KG1 (cell line): Measurements from ENCODE around the gene BIK.
A peak's percentile ranks its signal among the peaks of the same experiment; 100 is the strongest.
"Not testable (repeated sequence)": the region's sequence is repeated elsewhere in the genome, so short reads cannot be mapped to it uniquely, and the experiment has no call there.

Source experiments
- DNase-seq: peaks from one replicate; lab custom pipeline; 2025; lab: John Stamatoyannopoulos, UW

The BIK gene

GRCh38 chr22:43136255-43136654 lies 25.7 kb downstream of the BIK start:
- no peak for DNase-seq

DNA sequence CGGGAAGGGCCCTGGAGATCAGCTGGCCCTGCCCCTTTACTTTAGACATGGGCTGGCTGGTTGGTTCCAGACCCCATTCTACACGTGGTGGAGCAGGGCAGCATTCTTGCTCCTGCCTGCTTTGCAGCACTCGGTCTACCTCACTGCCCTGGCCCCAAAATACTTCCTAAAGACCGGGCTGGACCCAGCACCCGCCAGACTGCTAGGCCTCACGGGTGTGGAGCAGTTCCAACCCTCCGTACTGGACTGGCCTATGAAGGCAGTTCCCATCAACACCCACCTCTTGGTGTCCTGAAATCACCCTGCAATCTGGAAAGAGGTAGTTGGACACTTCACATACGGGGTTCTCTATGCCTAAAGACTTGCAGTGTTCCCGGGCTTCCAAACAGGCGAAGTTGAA lies 26.3 kb downstream of the BIK start:
- no peak for DNase-seq

DNA sequence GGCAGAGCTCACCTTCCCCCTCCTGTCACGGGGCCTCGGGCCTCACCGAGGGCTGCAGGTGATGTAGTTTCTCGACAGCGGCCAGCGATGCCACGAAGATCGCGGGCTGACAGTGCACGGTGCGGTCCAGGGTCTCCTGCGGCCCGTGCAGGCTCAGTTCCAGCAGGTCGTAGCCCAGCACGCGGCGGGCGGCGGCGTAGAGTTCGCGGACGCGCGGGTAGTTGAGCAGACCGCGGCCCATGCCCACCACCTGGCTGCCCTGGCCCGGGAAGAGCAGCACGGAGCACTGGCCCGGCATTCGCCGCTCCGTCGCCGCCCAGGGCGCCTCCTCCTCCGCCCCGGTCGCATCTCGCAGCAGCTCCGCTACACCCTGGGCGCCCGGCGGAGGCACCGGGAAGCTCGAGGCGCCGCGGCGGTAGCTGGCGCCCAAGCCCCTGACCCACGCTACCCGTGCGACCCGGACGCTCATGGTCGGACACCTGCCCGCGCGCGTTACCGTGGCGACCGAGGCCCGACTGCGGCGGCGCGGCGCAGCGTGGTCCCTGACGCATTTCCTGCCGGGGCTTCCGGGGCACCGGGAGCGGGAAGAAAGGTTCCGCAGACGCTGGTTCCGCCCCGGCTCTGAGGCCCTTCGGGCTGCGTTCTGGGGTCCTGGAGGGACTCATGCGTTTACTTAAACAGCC lies 32.5 kb downstream of the BIK start, which contains the start of gene MCAT:
MCAT (minus strand) TSS at position 519 of the 683 bp plus-strand sequence; CDS start at position 469, 50 bp downstream.
- DNase-seq = peak; percentile 86

- no peak for DNase-seq
Observed at GRCh38 chr22:43144949-43145348, 34.4 kb downstream of the BIK start.

DNA sequence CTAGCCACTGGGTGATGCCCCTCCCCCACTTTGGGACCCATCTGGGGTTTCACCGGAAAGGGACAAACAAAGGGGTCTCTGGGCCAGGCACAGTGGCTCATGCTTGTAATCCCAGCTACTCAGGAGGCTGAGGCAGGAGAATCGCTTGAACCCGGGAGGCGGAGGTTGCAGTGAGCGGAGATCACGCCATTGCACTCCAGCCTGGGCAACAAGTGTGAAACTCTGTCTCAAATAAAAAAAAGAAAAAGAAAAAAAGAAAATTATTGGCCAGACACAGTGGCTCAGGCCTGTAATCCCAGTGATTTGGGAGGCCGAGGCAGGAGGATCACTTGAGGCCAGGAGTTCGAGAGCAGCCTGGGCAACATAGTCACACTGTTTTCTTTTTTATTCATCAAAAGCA lies 34.8 kb downstream of the BIK start:
- DNase-seq = not testable (repeated sequence)

- DNase-seq = not testable (repeated sequence)
Observed at GRCh38 chr22:43146332-43146731, 35.8 kb downstream of the BIK start.

DNA sequence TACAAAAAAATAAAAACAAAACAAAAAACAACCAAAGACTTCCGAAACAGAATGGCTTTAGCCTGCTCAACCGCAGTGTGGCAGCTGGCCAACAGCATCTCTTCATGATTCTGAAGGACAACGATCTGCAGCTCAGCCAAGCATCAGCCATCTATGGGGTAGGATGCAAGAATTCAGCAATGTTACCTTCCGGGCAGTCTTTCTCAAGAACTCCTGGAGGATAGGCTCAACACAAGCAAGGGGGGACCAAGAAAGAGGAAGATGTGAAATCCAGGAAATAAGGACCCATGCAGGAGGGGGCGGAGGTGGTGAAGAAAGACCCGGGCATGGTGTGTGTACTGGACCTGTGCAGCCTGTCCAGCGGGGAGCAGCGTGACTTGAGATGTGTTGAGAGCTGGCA lies 37.3 kb downstream of the BIK start:
- DNase-seq = peak; percentile 54

DNA sequence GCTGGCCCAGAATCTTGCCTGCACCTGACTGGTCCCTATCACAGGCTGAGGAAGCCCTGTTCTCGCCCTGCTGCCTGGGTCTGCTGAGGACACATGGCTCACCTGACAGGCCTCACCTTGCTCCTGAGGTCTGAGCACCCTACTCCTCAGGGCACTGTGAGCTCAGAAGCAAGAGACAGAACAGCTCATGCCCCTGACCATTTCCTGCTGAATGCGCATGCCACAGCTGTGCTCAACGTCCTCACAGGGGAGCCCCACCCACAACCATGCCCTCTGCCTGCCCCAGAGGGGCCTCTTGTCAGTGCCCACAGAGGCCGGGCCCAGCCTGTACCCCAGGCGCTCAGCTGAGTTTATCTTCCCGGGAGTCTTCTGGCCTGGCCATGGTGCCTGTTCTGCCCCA lies 38.0 kb downstream of the BIK start:
- DNase-seq = no peak

- no peak for DNase-seq
Observed at GRCh38 chr22:43150731-43151206, 40.2 kb downstream of the BIK start.

GRCh38 chr22:43151251-43152002 lies 40.9 kb downstream of the BIK start, which contains the start of gene TSPO:
Gene TSPO (plus strand): TSS chr22:43151559. CDS start chr22:43159239, 7,680 bp downstream.
- DNase-seq = no peak

- DNase-seq = no peak
Observed at GRCh38 chr22:43152003-43152356, 41.4 kb downstream of the BIK start.

DNA sequence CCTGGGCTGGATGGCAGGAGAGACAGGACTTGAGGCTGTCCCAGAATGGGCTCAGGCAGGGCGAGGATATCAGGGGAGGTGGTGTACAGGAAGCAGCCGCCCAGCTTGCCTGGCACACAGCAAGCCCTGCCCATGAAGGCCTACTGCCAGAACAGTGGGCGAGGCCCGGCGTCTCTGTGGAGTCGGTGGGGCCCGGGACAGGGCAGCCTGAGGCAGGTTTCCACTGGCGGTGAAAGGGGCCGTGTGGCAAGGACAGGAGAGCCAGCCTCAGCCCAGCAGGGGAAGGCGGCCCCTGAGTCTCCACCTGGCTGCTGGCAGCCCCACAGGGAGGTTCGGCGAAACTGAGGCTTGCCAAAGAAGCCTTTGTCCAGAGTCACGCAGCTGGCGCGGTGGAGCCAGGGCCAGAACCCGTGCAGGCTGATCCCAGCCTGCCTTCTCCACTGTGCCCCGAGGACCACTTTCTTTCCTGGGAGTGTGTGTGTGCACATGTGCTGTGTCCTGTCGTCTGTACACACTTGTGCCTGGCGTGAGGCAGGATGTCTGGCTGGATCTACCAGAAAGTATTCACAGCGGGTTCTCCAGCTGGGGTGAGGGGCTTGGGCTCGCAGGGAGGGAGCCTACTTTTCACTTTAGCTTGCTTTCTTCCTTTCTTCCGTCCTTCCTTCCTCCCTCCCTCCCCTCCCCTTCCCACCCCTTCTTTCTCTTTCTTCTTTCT lies 42.0 kb downstream of the BIK start:
- DNase-seq = peak; percentile 38

- DNase-seq = no peak
Observed at GRCh38 chr22:43153899-43154298, 43.3 kb downstream of the BIK start.

- DNase-seq = no peak
Observed at GRCh38 chr22:43154887-43155536, 44.5 kb downstream of the BIK start.

GRCh38 chr22:43155789-43156188 lies 45.2 kb downstream of the BIK start:
- no peak for DNase-seq

DNA sequence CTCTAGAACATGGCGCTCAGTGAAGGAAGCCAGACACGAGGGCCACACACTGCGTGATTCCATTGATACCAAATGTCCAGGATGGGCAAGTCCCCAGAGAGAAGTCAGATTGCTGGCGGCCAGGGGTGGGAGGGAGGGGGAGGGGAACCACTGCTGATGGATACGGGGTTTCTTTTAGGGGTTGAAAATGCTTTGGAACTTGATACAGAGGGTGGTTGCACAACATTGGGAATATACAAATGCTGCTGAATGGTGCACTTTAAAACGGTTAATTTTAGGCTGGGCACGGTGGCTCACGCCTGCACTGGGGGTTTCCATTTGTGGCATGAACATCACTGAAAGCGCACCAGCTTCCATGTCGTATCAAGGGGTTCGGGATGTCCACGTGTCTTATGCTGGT lies 45.9 kb downstream of the BIK start:
- no peak for DNase-seq

DNA sequence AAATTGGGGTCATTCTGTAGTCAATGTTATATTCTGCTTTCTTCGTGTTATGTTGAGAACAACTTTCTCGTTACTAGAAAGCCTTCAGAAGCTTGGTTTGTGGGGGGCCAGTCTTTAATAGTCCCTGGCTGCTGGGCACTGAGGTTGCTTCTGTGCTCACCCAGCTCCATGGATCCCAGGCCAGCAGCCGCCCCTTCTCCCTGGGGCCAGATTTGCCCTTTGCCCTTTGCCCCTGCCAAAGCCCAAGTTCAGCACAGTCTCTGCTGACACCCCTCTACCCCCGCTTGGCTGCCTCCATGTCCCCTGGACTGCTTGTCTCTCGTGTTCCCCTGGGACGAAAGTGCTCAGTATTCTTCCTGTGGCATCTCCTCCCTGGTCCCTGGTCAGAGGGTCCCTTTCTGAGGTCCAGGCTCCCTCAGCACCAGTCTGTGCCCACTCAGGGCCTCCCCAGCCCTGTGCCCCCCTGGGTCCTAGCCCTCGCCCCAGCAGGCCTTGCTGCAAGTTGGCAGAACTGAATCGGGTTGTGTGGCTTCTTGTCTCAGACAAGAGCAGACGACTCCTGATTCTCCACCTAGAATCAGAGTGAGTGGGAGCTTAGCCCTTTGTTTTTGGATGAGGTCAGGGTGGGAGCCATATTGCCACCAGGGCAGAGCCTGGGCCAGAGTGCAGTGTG lies 47.5 kb downstream of the BIK start:
- DNase-seq = no peak

GRCh38 chr22:43158778-43159483 lies 48.4 kb downstream of the BIK start:
- no peak for DNase-seq

DNA sequence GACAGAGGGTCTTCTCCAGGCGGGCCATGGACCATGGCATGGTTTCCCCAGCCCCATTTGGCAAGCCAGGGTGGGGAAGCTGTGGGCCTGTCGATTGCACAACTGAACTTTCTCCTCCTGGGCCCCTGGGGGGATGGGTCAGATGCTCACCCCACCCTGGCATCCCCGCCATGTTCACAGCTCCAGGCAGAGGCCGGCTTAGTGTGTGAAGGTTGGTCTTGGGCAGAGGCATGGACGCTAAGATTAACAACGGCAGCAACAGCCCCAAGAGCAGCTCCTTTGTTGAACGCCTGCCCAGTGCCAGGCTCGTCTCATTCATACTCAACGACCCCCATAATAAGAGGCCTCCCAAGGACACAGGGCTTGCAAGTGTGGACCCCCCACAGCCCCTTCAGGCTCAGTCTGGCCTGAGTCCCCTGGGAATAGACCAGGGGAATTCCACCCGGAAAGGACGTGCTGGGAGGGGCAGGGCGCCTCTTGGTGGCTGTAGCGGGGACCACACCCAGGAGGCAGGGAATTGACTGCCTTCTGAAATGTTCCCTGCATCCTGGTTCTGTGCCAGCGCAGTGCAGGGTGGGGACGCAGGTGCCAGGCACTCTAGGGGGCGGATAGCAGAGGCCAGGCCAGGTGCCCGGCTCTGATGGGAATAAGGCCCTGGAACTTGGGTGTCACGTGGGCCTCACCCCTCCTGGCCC lies 49.1 kb downstream of the BIK start:
- DNase-seq = no peak

DNA sequence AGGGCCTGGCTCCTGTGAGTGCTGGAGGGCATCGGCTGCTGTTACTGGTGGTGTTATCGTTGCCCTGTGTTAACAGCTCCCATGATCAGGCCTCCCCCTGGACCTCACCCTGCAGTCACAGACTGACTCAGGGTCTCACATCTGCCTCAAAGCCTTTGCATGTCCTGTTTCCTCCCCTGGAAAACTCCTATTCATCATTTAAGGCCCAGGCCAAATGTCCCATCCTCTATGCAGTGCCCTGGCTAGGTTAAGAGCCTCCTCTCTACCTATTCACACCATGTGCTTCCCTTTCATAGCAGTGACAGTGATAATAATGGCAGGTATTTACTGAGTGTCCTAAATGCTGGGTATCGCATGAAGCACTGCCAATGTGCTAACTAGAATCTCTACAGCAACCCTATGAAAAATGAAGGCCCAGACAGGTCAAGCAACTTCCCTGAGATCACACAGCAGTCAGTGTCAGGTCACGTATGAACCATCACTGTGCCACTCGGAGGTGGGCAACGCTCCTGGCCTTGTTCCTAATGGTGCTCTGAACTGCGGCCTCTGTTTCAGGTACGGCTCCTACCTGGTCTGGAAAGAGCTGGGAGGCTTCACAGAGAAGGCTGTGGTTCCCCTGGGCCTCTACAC lies 50.1 kb downstream of the BIK start:
- no peak for DNase-seq
